IPS-NIHi11 (cell line): Measurements from ENCODE around the gene SEC22B.
"Not testable (repeated sequence)": the region's sequence is repeated elsewhere in the genome, so short reads cannot be mapped to it uniquely, and the experiment has no call there.

Source experiments
- DNase-seq: peaks from one replicate; pipeline ENCODE4 v3.0.0; 2012; ENCODE audit warnings: mixed read lengths, low spot score

Gene SEC22B

DNA sequence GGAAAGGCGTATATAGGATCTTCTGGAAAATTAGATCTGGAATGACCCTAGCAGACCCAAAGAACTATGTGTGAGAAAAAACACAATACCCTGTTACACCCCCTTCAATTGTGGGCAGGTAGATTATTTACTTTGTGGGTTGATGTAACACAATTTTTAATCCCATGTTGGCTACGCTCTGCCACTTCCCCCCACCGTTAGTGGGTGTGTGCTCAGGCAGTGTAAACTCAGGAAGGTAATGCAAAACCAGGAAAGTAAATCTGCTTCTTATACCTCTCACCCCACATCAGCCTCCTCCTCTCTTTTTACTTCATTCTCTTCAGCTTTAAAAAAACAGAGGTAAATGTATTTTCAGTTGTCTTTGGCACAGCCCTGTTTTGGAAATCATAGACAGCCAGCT is 63.2 kb downstream of the SEC22B start:
- DNase-seq = not testable (repeated sequence)

DNA sequence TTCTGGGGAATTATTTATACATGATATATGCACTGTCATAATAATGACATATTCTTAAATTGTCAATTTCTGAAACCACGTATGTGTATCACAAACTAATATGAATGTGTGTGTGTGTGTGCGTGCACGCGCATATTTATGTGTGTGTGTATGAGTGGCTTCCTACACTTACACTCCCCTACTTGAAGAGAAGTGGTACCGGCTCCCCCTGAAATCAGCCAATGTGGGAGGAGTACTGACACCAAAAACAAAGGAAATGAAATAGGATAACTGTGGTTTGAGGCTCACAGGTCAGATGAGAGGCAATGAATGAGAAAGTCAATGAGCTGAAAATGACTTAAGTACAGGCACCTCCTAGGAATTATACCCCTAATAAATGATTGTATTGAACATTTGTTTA is 64.1 kb downstream of the SEC22B start:
- not testable (repeated sequence) for DNase-seq

DNA sequence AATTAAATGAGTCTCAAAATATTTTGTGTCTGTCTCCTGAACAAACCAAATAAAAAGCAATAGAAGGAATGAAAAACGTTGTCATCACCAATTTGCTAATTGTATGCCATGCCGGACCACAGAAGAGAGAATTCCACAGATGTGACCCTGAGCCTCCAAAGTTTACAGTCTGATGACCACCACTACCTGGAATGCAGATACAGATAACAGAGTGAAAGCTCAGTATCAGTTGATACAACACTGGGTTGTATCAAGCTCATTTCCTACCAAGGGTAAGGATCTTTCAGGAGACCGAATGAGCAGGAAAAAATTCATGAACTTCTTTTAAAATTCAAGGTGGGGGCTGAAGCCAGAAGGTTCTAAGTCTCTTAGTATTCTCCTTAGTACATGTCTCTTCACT is 64.5 kb downstream of the SEC22B start:
- not testable (repeated sequence) for DNase-seq

DNA sequence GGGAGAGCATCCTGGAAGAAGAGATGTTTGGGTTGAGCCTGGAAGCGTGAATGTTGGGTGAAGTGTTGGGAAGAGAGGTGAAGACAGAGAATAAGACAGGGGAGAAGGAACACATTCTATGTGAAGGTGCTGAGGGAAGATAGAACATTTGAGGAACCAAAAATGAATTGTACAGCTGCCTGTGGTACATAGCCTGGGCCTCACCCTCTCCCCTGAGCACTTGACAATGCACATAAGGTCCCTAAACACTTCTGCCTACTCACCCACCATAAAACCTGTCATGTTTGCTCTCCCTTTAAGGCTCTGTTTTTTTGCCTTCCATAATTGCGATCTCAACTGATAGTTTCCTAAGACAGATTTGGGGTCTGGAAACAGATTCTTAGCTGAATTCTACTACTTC is 65.3 kb downstream of the SEC22B start:
- DNase-seq = not testable (repeated sequence)

DNA sequence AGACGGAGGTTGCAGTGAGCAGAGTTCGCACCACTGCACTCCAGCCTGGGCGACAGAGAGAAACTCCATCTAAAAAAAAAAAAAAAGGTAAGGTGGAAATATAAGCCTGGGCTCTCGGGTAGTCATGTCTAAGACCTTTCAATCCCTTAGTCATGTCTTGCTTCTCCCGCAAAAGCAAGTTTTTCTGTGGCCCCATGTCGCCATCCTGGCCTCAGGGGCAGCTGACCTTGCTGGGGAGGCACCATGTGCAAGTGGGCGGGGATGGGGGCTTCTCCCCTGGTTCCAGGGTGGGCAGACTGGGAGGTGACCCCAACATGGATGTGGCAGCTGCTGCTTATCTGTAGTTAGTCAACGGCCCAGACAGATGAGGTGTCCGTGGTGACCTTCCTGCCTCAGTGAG is 66.7 kb downstream of the SEC22B start:
- DNase-seq = not testable (repeated sequence)

DNA sequence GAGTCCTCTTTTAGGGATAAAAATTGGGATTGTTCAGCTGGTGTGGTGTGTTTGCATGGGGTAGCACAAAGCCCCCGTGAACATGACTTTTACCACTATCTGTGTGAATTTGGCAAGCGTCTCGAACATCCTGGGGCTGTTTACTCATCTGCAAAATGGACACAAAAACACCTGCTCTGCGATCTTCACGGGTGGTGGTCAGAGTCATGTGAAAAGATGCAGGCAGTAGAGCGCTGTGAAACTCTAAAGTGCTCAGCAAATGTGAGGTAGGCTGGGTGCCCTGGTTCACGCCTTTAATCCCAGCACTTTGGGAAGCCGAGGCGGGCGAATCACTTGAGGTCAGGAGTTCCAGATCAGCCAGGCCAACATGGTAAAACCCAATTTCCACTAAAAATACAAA is 67.1 kb downstream of the SEC22B start:
- not testable (repeated sequence) for DNase-seq

DNA sequence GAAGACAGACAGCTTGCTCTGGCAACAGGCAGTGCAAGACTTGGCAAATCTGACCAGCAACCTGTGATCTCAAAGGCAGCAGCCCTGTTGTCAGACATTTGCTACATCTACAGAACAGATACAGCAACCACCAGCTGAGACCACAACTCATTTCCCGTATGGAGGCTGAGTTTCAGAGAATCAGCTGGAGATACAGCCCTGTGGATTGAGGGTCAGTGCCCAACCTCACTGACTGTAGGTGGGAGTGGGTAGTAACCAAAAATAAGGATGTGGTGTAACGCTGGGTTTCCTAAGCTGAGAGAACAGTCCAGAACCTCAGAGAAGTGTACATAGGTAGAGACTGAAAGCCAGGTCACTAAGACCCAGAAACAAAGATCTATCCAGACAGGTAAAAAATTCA is 71.0 kb downstream of the SEC22B start:
- not testable (repeated sequence) for DNase-seq

DNA sequence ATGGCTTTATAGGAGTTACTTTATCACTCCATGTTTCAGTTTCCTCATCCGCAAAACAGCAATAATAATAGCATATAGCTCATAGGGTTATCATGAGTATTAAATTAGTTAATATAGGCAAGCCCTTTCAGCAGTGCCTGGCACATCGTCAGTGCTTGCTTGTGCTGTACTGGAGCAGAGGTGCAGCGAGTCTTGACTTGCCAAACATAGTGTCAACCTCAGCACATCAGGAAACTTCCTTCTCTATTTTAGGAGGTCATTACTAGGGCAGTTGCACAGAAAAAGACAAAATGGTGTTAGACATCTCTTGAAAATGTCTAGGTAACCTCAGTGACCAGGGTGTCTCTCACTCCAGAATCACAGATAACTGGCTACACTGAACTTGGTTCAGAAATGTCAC is 72.6 kb downstream of the SEC22B start:
- not testable (repeated sequence) for DNase-seq

DNA sequence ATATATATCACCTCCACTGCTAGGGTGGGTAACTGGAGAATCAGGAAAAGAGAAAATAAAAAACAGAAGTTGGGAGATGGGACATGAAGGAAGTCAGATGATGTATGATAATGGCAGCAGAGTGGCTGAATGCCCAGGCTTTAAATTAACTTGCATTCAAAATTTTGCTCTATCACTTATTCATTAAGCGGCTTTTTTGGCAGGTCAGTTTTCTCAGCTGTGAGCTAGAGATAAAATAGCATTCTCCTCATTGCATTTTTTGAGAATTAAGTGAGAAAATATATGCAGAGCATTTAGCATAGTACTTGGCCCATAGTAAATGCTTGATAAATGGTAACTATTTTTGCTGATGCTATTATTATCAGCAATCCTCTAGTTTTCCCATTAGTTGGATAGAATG is 74.7 kb downstream of the SEC22B start:
- not testable (repeated sequence) for DNase-seq
